LNCaP clone FGC (cell line): ENCODE results near the gene SLC6A18.

ENCODE experiments used
- DNase-seq: peaks from one replicate; pipeline ENCODE4 v3.0.0-alpha.2; 2011; ENCODE audit warnings: low read depth
- H3K4me3 ChIP-seq: 2 replicates; pipeline ENCODE4 v1.5.1; 2011; ENCODE audit warnings: mild to moderate bottlenecking, low read depth, low read length, control low read depth
- CTCF ChIP-seq: IDR thresholded peaks from 2 replicates; pipeline ENCODE4 v1.5.1; 2012; ENCODE audit warnings: mild to moderate bottlenecking; ENCODE audit not compliant: control insufficient read depth, insufficient read depth; ENCODE audit errors: extremely low read depth

SLC6A18 gene

GRCh38 chr5:1257363-1257762, 32.2 kb downstream of the SLC6A18 start:
- H3K4me3 ChIP-seq = no peak overlapping the region
- TF ChIP-seq CTCF = no peak
- DNase-seq = no peak

GRCh38 chr5:1257841-1258240, 32.7 kb downstream of the SLC6A18 start:
- no peak for TF ChIP-seq CTCF
- H3K4me3 ChIP-seq = no peak overlapping the region
- no peak for DNase-seq

- H3K4me3 ChIP-seq = no peak overlapping the region
- TF ChIP-seq CTCF = no peak
- DNase-seq = no peak
Measured at GRCh38 chr5:1259806-1260480, 34.8 kb downstream of the SLC6A18 start.

GRCh38 chr5:1261643-1262042, 36.5 kb downstream of the SLC6A18 start:
- TF ChIP-seq CTCF = no peak
- no peak overlapping the region for H3K4me3 ChIP-seq
- no peak for DNase-seq

GRCh38 chr5:1262381-1262780, 37.2 kb downstream of the SLC6A18 start:
- H3K4me3 ChIP-seq = no peak overlapping the region
- DNase-seq = peak; percentile 6
- no peak for TF ChIP-seq CTCF

- no peak overlapping the region for H3K4me3 ChIP-seq
- no peak for DNase-seq
- TF ChIP-seq CTCF = no peak
Measured at GRCh38 chr5:1264211-1264610, 39.0 kb downstream of the SLC6A18 start.

- H3K4me3 ChIP-seq = no peak overlapping the region
- DNase-seq = no peak
- no peak for TF ChIP-seq CTCF
Measured at GRCh38 chr5:1265026-1265425, 39.8 kb downstream of the SLC6A18 start.
